ENCODE measurements around the gene TRERF1. TPM values are rescaled to one million over a fixed set of nuclear protein-coding genes. Genes with fewer than 3 reads are reported as not detected.

The TRERF1 gene
- total and polyA plus RNA-seq, 2 experiments from 2014 or later: 11.2 to 20.6 TPM

GRCh38 chr6:42195415-42195814 lies 256.3 kb downstream of the TRERF1 start:
- Histone ChIP-seq H3K4me2 (no peak overlapping the region), H4K20me1 (replicated peaks; ENCODE audit: insufficient read depth) (no peaks in the 10 kb centered on the region), H3K79me2 (replicated peaks; ENCODE audit: insufficient read depth) (no peaks in the 10 kb centered on the region), H3K4me3 (no peak overlapping the region), H3K4me1 (ENCODE audit: insufficient read depth) (peaks cover 6% of the 10 kb centered on the region), H3K27me3 (ENCODE audit: insufficient read depth) (no peaks in the 10 kb centered on the region), H3K36me3 (ENCODE audit: insufficient read depth) (no peaks in the 10 kb centered on the region), H3K9me2 (ENCODE audit: insufficient read depth) (no peaks in the 10 kb centered on the region; the same call in 1 of the 2 replicates), H3F3A (replicated peaks; ENCODE audit: low read depth) (0 out of 2 replicates have a peak, but pooled peaks cover 9% of the 10 kb centered on the region), H2AFZ (no peak overlapping the region), H3K27ac (ENCODE audit: low read depth) (no peak overlapping the region; the same call in 1 of the 2 replicates)
- Mint-ChIP-seq H3K27me3 (ENCODE audit: insufficient read depth, low read depth, poor library complexity) (peaks cover 8% of the 10 kb centered on the region), H3K27ac (no peak overlapping the region), H3K9me3 (no peaks in the 10 kb centered on the region), H3K4me3 (no peak overlapping the region), H3K36me3 (ENCODE audit: low read depth) (no peaks in the 10 kb centered on the region; the same call in 2 of the 3 replicates), H3K4me1 (peaks cover 17% of the 10 kb centered on the region)
- DNase-seq (ENCODE audit: low spot score) (no peak), ATAC-seq (no peak)
- TF ChIP-seq CREB1 (CRISPR knock-in tag; IDR thresholded peaks at IDR 0.05; ENCODE audit: low read depth) (no peak), REST (IDR thresholded peaks at IDR 0.05; ENCODE audit: unreplicated experiment) (no peak), EZH2 (IDR thresholded peaks at IDR 0.05; ENCODE audit: low read depth, unreplicated experiment) (no peak), ZNF462 (CRISPR knock-in tag; IDR thresholded peaks at IDR 0.05) (no peak), CTCF (conservative IDR thresholded peaks at IDR 0.05; ENCODE audit: low read depth in 2 of 2) (no peak), NANOG (IDR thresholded peaks at IDR 0.05; ENCODE audit: borderline replicate concordance) (no peak), ETS1 (IDR thresholded peaks at IDR 0.05) (no peak), ZNF331 (CRISPR knock-in tag; IDR thresholded peaks at IDR 0.05; ENCODE audit: low read depth) (no peak), STAT1 (IDR thresholded peaks at IDR 0.05; ENCODE audit: unreplicated experiment) (no peak), ZNF114 (CRISPR knock-in tag; IDR thresholded peaks at IDR 0.05) (no peak), EZH2phosphoT487 (IDR thresholded peaks at IDR 0.05; ENCODE audit: unreplicated experiment) (no peak), POLR2AphosphoS5 (IDR thresholded peaks at IDR 0.05; ENCODE audit: low read depth) (no peak), JUNB (IDR thresholded peaks at IDR 0.05; ENCODE audit: unreplicated experiment) (no peak)

Measured in GM23338 (cell line).